Fibroblast of lung (primary cell): ENCODE data around the gene WWC2. TPM values are rescaled to one million over a fixed set of nuclear protein-coding genes. Genes with fewer than 3 reads are reported as not detected.
"Not testable (repeated sequence)": the region's sequence is repeated elsewhere in the genome, so short reads cannot be mapped to it uniquely, and the experiment has no call there.

ENCODE experiments used
- DNase-seq, 2 donors: peaks; one replicate each; pipeline versions ENCODE4 v3.0.0 to v3.0.0-alpha.2; 2010; ENCODE audit warnings: low read depth in 2 of 2
- H2AFZ ChIP-seq: 2 replicates; pipeline ENCODE4 v1.5.1; 2012; ENCODE audit warnings: low read length, control low read depth, inconsistent platforms
- H3K27ac ChIP-seq: 2 replicates; pipeline ENCODE4 v1.5.1; 2011; ENCODE audit warnings: low read length, control low read depth; ENCODE audit not compliant: insufficient read depth
- H3K27me3 ChIP-seq: 2 replicates; pipeline ENCODE4 v1.5.1; 2011; ENCODE audit warnings: mild to moderate bottlenecking, low read length; ENCODE audit not compliant: control insufficient read depth, insufficient read depth
- H3K36me3 ChIP-seq: 2 replicates; pipeline ENCODE4 v1.5.1; 2011; ENCODE audit warnings: low read length; ENCODE audit not compliant: control insufficient read depth, insufficient read depth
- H3K4me1 ChIP-seq: 2 replicates; pipeline ENCODE4 v1.5.1; 2011; ENCODE audit warnings: low read length; ENCODE audit not compliant: control insufficient read depth, insufficient read depth; ENCODE audit errors: extremely low read depth
- H3K4me2 ChIP-seq: 2 replicates; pipeline ENCODE4 v1.5.1; 2011; ENCODE audit warnings: low read length, control low read depth; ENCODE audit not compliant: insufficient read depth; ENCODE audit errors: extremely low read depth
- H3K4me3 ChIP-seq, 4 experiments: fragments of 200-600 bp in 1 of 4; sonication (generic) in 1 of 4; replicated peaks in 1 of 4; 2 replicates each; pipeline ENCODE4 v1.5.1; 2011 to 2016; ENCODE audit warnings: low read length in 4 of 4, low read depth in 3 of 4, mild to moderate bottlenecking in 3 of 4, control low read depth in 2 of 4, inconsistent platforms in 1 of 4, mixed read lengths in 1 of 4; ENCODE audit not compliant: insufficient read depth in 1 of 4; ENCODE audit errors: control extremely low read depth in 1 of 4
- H3K79me2 ChIP-seq: 2 replicates; pipeline ENCODE4 v1.5.1; 2012; ENCODE audit warnings: mild to moderate bottlenecking, low read length, inconsistent platforms; ENCODE audit not compliant: control insufficient read depth, insufficient read depth
- H3K9ac ChIP-seq: 2 replicates; pipeline ENCODE4 v1.5.1; 2011; ENCODE audit warnings: mild to moderate bottlenecking, low read length, control low read depth; ENCODE audit not compliant: insufficient read depth
- H3K9me3 ChIP-seq: 2 replicates; pipeline ENCODE4 v1.5.1; 2012; ENCODE audit warnings: low read depth, low read length; ENCODE audit not compliant: control insufficient read depth, insufficient read depth
- H4K20me1 ChIP-seq: 2 replicates; pipeline ENCODE4 v1.5.1; 2011; ENCODE audit warnings: low read length; ENCODE audit not compliant: control insufficient read depth, insufficient read depth; ENCODE audit errors: extremely low read depth
- EZH2 ChIP-seq: IDR thresholded peaks from 2 replicates; pipeline ENCODE4 v1.5.1; 2012; ENCODE audit warnings: low read length, control low read depth, mild to moderate bottlenecking; ENCODE audit errors: missing control alignments
- polyA plus RNA-seq, 2 donors: library from polyadenylated mRNA; depleted of rRNA in 1 of 2; stranded (reverse) in 1 of 2; unstranded in 1 of 2; fragments of >200 nt; gene quantifications; 2 replicates each; pipeline ENCODE4 v1.2.1, GENCODE V29; 2011 to 2012; ENCODE audit warnings: missing spikeins in 1 of 2
- total RNA-seq: library from RNA; depleted of rRNA; stranded (reverse); fragments of >200 nt; gene quantifications from 2 replicates; pipeline ENCODE4 v1.2.1, GENCODE V29; 2014
- TF ChIP-seq, protein P1 (sequence below), 2 donors: IDR thresholded peaks in 1 of 2; conservative IDR thresholded peaks in 1 of 2; 1 replicate in 1 of 2; 2 replicates in 1 of 2; pipeline ENCODE4 v1.5.1; 2011 to 2012; ENCODE audit warnings: low read length in 2 of 2, control low read depth in 1 of 2, inconsistent platforms in 1 of 2, low read depth in 1 of 2, mild to moderate bottlenecking in 1 of 2

WWC2 gene
- total and polyA plus RNA-seq, 2 donors (not counting 1 experiment from before 2014, with no cell fraction given) = 31.6 to 34.0 TPM

DNA sequence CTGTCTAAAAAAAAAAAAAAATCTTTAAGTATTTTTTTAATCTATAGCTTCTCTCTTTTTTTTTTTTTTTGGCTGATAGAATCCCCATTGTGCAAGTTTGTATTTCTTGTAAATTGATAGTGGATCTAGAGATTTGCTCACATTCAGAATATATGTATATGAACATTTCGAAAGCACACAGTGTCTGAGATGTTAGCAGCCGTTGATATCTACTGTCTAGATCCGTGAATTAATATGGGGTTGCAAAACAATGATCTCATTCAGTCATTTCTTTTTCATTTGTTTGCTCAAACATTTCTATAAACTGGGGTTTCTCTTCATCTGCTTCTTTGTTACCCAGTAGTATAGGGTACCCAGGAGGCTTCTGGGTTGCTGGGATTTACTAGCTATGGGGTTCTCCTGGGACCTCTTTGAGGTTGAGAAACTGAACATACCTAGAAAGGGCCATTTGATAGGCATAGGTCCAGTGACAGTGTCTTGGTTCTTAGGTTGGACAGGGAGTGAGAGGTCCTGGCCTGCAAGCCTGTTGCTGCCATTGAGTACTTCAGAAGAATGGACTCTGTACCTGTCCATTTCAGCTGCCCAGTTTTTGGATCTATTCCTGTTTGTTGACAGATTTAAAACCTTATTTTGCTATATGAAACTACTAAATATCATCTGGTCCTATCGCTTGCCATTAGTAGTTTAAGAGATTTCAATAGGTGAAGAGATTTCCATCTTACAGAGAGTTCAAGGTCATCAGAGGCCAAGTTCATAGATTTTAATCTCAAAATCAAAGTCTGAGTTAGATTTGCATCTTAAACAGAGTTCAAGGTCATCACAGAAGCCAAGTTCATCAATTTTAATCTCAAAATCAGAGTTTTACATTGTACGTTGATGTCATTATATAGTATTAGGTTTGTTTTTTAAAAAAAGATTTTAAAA is 50.8 kb downstream of the WWC2 start:
- H2AFZ ChIP-seq = no peak overlapping the region
- no peaks in the 10 kb centered on the region for H3K36me3 ChIP-seq
- H3K4me2 ChIP-seq = no peak overlapping the region
- H3K27me3 ChIP-seq = no peaks in the 10 kb centered on the region
- H3K79me2 ChIP-seq = peaks cover 21% of the 10 kb centered on the region
- H4K20me1 ChIP-seq = peaks cover 3% of the 10 kb centered on the region
- no peaks in the 10 kb centered on the region for H3K4me1 ChIP-seq
- no peak for TF ChIP-seq EZH2
- TF ChIP-seq, protein P1, sequence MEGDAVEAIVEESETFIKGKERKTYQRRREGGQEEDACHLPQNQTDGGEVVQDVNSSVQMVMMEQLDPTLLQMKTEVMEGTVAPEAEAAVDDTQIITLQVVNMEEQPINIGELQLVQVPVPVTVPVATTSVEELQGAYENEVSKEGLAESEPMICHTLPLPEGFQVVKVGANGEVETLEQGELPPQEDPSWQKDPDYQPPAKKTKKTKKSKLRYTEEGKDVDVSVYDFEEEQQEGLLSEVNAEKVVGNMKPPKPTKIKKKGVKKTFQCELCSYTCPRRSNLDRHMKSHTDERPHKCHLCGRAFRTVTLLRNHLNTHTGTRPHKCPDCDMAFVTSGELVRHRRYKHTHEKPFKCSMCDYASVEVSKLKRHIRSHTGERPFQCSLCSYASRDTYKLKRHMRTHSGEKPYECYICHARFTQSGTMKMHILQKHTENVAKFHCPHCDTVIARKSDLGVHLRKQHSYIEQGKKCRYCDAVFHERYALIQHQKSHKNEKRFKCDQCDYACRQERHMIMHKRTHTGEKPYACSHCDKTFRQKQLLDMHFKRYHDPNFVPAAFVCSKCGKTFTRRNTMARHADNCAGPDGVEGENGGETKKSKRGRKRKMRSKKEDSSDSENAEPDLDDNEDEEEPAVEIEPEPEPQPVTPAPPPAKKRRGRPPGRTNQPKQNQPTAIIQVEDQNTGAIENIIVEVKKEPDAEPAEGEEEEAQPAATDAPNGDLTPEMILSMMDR (conservative IDR thresholded peaks at IDR 0.05 in 1 of 2, IDR thresholded peaks at IDR 0.05 in 1 of 2; ENCODE audit: low read depth in 1 of 2, low read length in 2 of 2) = no peak
- H3K9ac ChIP-seq = no peak overlapping the region
- H3K4me3 ChIP-seq = no peak overlapping the region
- DNase-seq = no peak
- H3K27ac ChIP-seq = no peak overlapping the region
- no peaks in the 10 kb centered on the region for H3K9me3 ChIP-seq

DNA sequence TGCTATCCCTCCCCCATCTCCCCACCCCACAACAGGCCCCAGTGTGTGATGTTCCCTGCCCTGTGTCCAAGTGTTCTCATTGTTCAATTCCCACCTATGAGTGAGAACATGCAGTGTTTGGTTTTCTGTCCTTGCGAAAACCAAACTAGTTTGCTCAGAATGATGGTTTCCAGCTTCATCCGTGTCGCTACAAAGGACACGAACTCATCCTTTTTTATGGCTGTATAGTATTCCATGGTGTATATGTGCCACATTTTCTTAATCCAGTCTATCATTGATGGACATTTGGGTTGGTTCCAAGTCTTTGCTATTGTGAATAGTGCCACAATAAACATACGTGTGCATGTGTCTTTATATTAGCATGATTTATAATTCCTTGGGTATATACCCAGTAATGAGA is 51.6 kb downstream of the WWC2 start:
- not testable (repeated sequence) for H3K9me3 ChIP-seq, H3K27ac ChIP-seq, H3K36me3 ChIP-seq, H3K27me3 ChIP-seq, H3K9ac ChIP-seq, H4K20me1 ChIP-seq, H3K4me3 ChIP-seq, H2AFZ ChIP-seq, DNase-seq, H3K4me2 ChIP-seq, H3K4me1 ChIP-seq
- H3K79me2 ChIP-seq = peaks cover 16% of the 10 kb centered on the region

DNA sequence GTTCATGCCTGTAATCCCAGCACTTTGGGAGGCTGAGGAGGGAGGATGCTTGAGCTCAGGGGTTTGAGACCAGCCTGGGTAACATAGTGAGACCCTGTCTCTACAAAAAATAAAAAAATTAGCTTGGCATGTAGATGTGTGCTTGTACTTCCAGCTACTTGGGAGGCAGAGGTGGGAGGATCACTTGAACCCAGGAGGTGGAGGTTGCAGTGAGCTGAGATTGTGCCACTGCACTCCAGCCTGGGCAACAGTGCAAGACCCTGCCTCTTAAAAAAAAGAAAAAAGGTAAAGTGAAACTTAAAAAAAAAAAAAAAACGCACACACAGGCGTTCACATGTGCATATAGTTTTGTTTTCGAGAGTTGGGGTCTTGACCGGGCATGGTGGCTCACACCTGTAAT is 53.2 kb downstream of the WWC2 start:
- H3K27me3 ChIP-seq, H4K20me1 ChIP-seq, H3K4me2 ChIP-seq, H3K27ac ChIP-seq, H3K4me1 ChIP-seq, H3K9ac ChIP-seq, H3K4me3 ChIP-seq, H3K9me3 ChIP-seq, H2AFZ ChIP-seq, DNase-seq, H3K36me3 ChIP-seq: not testable (repeated sequence)
- peaks cover 11% of the 10 kb centered on the region for H3K79me2 ChIP-seq
